OCI-LY1 (cell line): ENCODE data around the gene PTPRM.

Experiments
- H2AFZ ChIP-seq: fragments of 200-600 bp; sonication (generic), shearing (Covaris generic); 2 replicates; pipeline ENCODE4 v1.6.0; 2014; ENCODE audit warnings: antibody characterized with exemption, mild to moderate bottlenecking, low read length
- H3F3A ChIP-seq: fragments of 200-600 bp; sonication (generic), shearing (Covaris generic); 2 replicates; pipeline ENCODE4 v1.6.0; 2014; ENCODE audit warnings: mild to moderate bottlenecking, antibody characterized with exemption, low read length, moderate library complexity; ENCODE audit not compliant: insufficient read depth
- H3K27ac ChIP-seq: fragments of 200-600 bp; sonication (generic); 2 replicates; pipeline ENCODE4 v1.5.1; 2014; ENCODE audit warnings: low read length, mixed run types, mild to moderate bottlenecking, low read depth; ENCODE audit not compliant: poor library complexity, severe bottlenecking
- H3K27me3 ChIP-seq: fragments of 200-600 bp; sonication (generic); 2 replicates; pipeline ENCODE4 v1.6.0; 2014; ENCODE audit warnings: antibody characterized with exemption, mild to moderate bottlenecking, low read length, moderate library complexity; ENCODE audit not compliant: insufficient read depth
- H3K36me3 ChIP-seq: fragments of 200-600 bp; sonication (generic); 2 replicates; pipeline ENCODE4 v1.6.1; 2014; ENCODE audit warnings: mild to moderate bottlenecking, antibody characterized with exemption, low read length, moderate library complexity, mixed read lengths; ENCODE audit not compliant: insufficient read depth
- H3K4me1 ChIP-seq: fragments of 200-600 bp; sonication (generic); 2 replicates; pipeline ENCODE4 v1.5.1; 2014; ENCODE audit warnings: mild to moderate bottlenecking, low read length, moderate library complexity; ENCODE audit not compliant: insufficient read depth, severe bottlenecking
- H3K4me2 ChIP-seq: fragments of 200-600 bp; sonication (generic), shearing (Covaris generic); 2 replicates; pipeline ENCODE4 v1.6.1; 2014; ENCODE audit warnings: low read length
- H3K4me3 ChIP-seq: fragments of 200-600 bp; sonication (generic); 2 replicates; pipeline ENCODE4 v1.5.1; 2014; ENCODE audit warnings: low read length, low read depth, mild to moderate bottlenecking, mixed read lengths; ENCODE audit not compliant: poor library complexity, severe bottlenecking
- H3K79me2 ChIP-seq: fragments of 200-600 bp; shearing (Covaris generic); 2 replicates; pipeline ENCODE4 v1.6.1; 2016; ENCODE audit warnings: mixed run types, low read length, mixed read lengths; ENCODE audit not compliant: insufficient read depth
- H3K9ac ChIP-seq: fragments of 200-600 bp; sonication (generic), shearing (Covaris generic); 2 replicates; pipeline ENCODE4 v1.6.1; 2014; ENCODE audit warnings: mild to moderate bottlenecking, low read length, mixed read lengths
- H3K9me2 ChIP-seq: fragments of 200-600 bp; sonication (generic), shearing (Covaris generic); 2 replicates; pipeline ENCODE4 v1.6.1; 2014; ENCODE audit warnings: low read depth, mild to moderate bottlenecking, low read length, mixed read lengths
- H3K9me3 ChIP-seq: fragments of 200-600 bp; shearing (Covaris generic); 2 replicates; pipeline ENCODE4 v1.6.1; 2014; ENCODE audit warnings: low read length, mixed read lengths
- H4K20me1 ChIP-seq: fragments of 200-600 bp; sonication (generic), shearing (Covaris generic); 2 replicates; pipeline ENCODE4 v1.6.0; 2016; ENCODE audit warnings: mild to moderate bottlenecking, low read length; ENCODE audit not compliant: insufficient read depth
- CTCF ChIP-seq: fragments of 200-600 bp; sonication (generic), shearing (Covaris generic); IDR thresholded peaks from 2 replicates; pipeline ENCODE4 v1.5.1; 2017; ENCODE audit warnings: mild to moderate bottlenecking, antibody characterized with exemption, low read length, moderate library complexity, mixed read lengths
- EZH2 ChIP-seq: fragments of 200-600 bp; sonication (generic), shearing (Covaris generic); IDR thresholded peaks from 2 replicates; pipeline ENCODE4 v1.8.0; 2017; ENCODE audit warnings: borderline replicate concordance, mixed run types, mild to moderate bottlenecking, antibody characterized with exemption, low read length, moderate library complexity, mixed read lengths

PTPRM gene

DNA sequence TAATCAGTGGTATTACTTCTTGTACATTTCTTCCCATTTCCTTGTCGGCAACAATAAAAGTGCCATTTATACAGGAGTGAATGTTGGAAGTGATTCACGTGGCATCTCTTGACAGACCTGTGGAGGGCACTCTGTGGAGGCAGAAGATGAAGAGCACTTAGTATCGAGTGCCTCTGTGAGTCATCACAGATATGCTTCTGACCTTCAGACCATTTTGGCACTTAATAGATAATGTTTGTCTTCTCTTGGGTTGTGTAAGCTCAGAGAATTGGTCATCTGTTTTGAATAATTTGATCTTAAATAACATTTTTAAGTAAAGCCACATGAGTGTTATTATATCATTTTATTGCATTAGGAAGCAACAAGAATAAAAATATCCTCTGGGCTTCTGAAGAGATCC, 305.5 kb downstream of the PTPRM start:
- Histone ChIP-seq H3K4me3 (no peak overlapping the region), H3K27ac (no peak overlapping the region), H3K9ac (no peak overlapping the region), H4K20me1 (no peaks in the 10 kb centered on the region), H3F3A (no peaks in the 10 kb centered on the region), H3K79me2 (no peaks in the 10 kb centered on the region), H3K36me3 (no peaks in the 10 kb centered on the region), H3K4me2 (no peak overlapping the region), H3K27me3 (no peaks in the 10 kb centered on the region), H3K9me3 (no peaks in the 10 kb centered on the region), H2AFZ (no peak overlapping the region), H3K9me2 (no peaks in the 10 kb centered on the region), H3K4me1 (no peaks in the 10 kb centered on the region)
- TF ChIP-seq EZH2 (no peak), CTCF (no peak)

- TF ChIP-seq EZH2 (no peak), CTCF (no peak)
- Histone ChIP-seq H3K79me2 (no peaks in the 10 kb centered on the region), H3K4me2 (no peak overlapping the region), H3K9me3 (no peaks in the 10 kb centered on the region), H3K27me3 (no peaks in the 10 kb centered on the region), H3K4me1 (no peaks in the 10 kb centered on the region), H2AFZ (no peak overlapping the region), H3K9ac (no peak overlapping the region), H3K4me3 (no peak overlapping the region), H3K36me3 (no peaks in the 10 kb centered on the region), H3K9me2 (no peaks in the 10 kb centered on the region), H4K20me1 (no peaks in the 10 kb centered on the region), H3F3A (no peaks in the 10 kb centered on the region), H3K27ac (no peak overlapping the region)
Observed at GRCh38 chr18:7873316-7873715, 306.2 kb downstream of the PTPRM start.

- TF ChIP-seq CTCF (no peak), EZH2 (no peak)
- H3K27ac ChIP-seq = no peak overlapping the region
Observed at GRCh38 chr18:7876354-7877104, 309.4 kb downstream of the PTPRM start.

More at GRCh38 chr18:7876354-7877104, 309.4 kb downstream of the PTPRM start:
- Histone ChIP-seq H3K79me2 (no peaks in the 10 kb centered on the region), H2AFZ (no peak overlapping the region), H3K9me3 (no peaks in the 10 kb centered on the region), H4K20me1 (no peaks in the 10 kb centered on the region), H3K27me3 (no peaks in the 10 kb centered on the region), H3K9me2 (no peaks in the 10 kb centered on the region), H3F3A (no peaks in the 10 kb centered on the region), H3K4me3 (no peak overlapping the region), H3K4me1 (no peaks in the 10 kb centered on the region), H3K9ac (no peak overlapping the region), H3K36me3 (no peaks in the 10 kb centered on the region), H3K4me2 (no peak overlapping the region)
